Measurements from ENCODE around the gene R3HDM1. TPM values are rescaled to one million over a fixed set of nuclear protein-coding genes. Genes with fewer than 3 reads are reported as not detected.
A peak's percentile ranks its signal among the peaks of the same experiment; 100 is the strongest.

R3HDM1 gene
- total RNA-seq, 2 experiments from 2014 or later, result 66.5 to 75.8 TPM

GRCh38 chr2:135733045-135733444 is 201.8 kb downstream of the R3HDM1 start:
- Mint-ChIP-seq H3K27ac (peak overlapping the region; percentile 50), H3K27me3 (no peaks in the 10 kb centered on the region), H3K4me1 (ENCODE audit: low read depth) (peaks cover 20% of the 10 kb centered on the region), H3K4me3 (no peak overlapping the region), H3K36me3 (ENCODE audit: low read depth) (no peaks in the 10 kb centered on the region), H3K9me3 (no peaks in the 10 kb centered on the region)
- ChIA-PET CTCF (interaction anchor here (1.0 kb wide), 1 partner anchor 23 kb away, joined by 3 read pairs; no protein-coding TSS in a partner anchor), POLR2A (no interaction called here)
- DNase-seq (no peak), ATAC-seq (peak; percentile 18)
- intact Hi-C loops (cut with micrococcal nuclease), result no loop called here
- TF ChIP-seq, protein P1, sequence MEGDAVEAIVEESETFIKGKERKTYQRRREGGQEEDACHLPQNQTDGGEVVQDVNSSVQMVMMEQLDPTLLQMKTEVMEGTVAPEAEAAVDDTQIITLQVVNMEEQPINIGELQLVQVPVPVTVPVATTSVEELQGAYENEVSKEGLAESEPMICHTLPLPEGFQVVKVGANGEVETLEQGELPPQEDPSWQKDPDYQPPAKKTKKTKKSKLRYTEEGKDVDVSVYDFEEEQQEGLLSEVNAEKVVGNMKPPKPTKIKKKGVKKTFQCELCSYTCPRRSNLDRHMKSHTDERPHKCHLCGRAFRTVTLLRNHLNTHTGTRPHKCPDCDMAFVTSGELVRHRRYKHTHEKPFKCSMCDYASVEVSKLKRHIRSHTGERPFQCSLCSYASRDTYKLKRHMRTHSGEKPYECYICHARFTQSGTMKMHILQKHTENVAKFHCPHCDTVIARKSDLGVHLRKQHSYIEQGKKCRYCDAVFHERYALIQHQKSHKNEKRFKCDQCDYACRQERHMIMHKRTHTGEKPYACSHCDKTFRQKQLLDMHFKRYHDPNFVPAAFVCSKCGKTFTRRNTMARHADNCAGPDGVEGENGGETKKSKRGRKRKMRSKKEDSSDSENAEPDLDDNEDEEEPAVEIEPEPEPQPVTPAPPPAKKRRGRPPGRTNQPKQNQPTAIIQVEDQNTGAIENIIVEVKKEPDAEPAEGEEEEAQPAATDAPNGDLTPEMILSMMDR (IDR thresholded peaks at IDR 0.05), result no peak

- TF ChIP-seq, protein P1 (IDR thresholded peaks at IDR 0.05), result no peak
- Mint-ChIP-seq H3K9me3 (no peaks in the 10 kb centered on the region), H3K27ac (no peak overlapping the region), H3K4me3 (no peak overlapping the region), H3K36me3 (ENCODE audit: low read depth) (no peaks in the 10 kb centered on the region), H3K27me3 (no peaks in the 10 kb centered on the region), H3K4me1 (ENCODE audit: low read depth) (peaks cover 21% of the 10 kb centered on the region)
- CTCF ChIA-PET, result no interaction called here
- intact Hi-C loops (cut with micrococcal nuclease), result no loop called here
- DNase-seq, result no peak
- POLR2A ChIA-PET, result no interaction called here
- no peak for ATAC-seq
These were observed 205.3 kb downstream of the R3HDM1 start for GRCh38 chr2:135736546-135736945.

GRCh38 chr2:135740206-135740605 is 208.9 kb downstream of the R3HDM1 start:
- H3K4me3 Mint-ChIP-seq, result no peak overlapping the region
- TF ChIP-seq, protein P1 (IDR thresholded peaks at IDR 0.05), result no peak
- H3K27me3 Mint-ChIP-seq, result no peaks in the 10 kb centered on the region
- ATAC-seq (no peak), DNase-seq (no peak)
- H3K36me3 Mint-ChIP-seq (ENCODE audit: low read depth), result peaks cover 18% of the 10 kb centered on the region
- H3K4me1 Mint-ChIP-seq (ENCODE audit: low read depth), result peaks cover 21% of the 10 kb centered on the region
- H3K27ac Mint-ChIP-seq, result no peak overlapping the region
- intact Hi-C loops (cut with micrococcal nuclease), result no loop called here
- ChIA-PET POLR2A (interaction anchor here (1.2 kb wide), 1 partner anchor 10 kb away, joined by 3 read pairs; no protein-coding TSS in a partner anchor), CTCF (interaction anchor here (0.9 to 3.5 kb wide), 6 partner anchors 13 to 736 kb away, joined by 3 to 17 read pairs (median 5); no protein-coding TSS in a partner anchor)
- no peaks in the 10 kb centered on the region for H3K9me3 Mint-ChIP-seq

GRCh38 chr2:135741043-135741394 is 209.7 kb downstream of the R3HDM1 start:
- ATAC-seq (no peak), DNase-seq (no peak)
- CTCF ChIA-PET, result interaction anchor here (0.9 to 3.5 kb wide), 8 partner anchors 11 to 737 kb away, joined by 3 to 17 read pairs (median 4); no protein-coding TSS in a partner anchor
- H3K27ac Mint-ChIP-seq, result peak overlapping the region; percentile 99
- H3K27me3 Mint-ChIP-seq, result no peaks in the 10 kb centered on the region
- POLR2A ChIA-PET, result no interaction called here
- intact Hi-C loops (cut with micrococcal nuclease), result no loop called here
- H3K4me1 Mint-ChIP-seq (ENCODE audit: low read depth), result peaks cover 26% of the 10 kb centered on the region
- no peaks in the 10 kb centered on the region for H3K9me3 Mint-ChIP-seq
- peaks cover 19% of the 10 kb centered on the region for H3K36me3 Mint-ChIP-seq (ENCODE audit: low read depth)
- TF ChIP-seq, protein P1 (IDR thresholded peaks at IDR 0.05), result no peak
- H3K4me3 Mint-ChIP-seq, result peak overlapping the region; percentile 97

- DNase-seq, result peak; percentile 98
- CTCF ChIA-PET, result interaction anchor here (0.9 to 5.4 kb wide), 9 partner anchors 11 to 738 kb away, joined by 3 to 35 read pairs (median 4); no protein-coding TSS in a partner anchor
- H3K9me3 Mint-ChIP-seq, result no peaks in the 10 kb centered on the region
These were observed 210.4 kb downstream of the R3HDM1 start, which contains the start of gene UBXN4 for GRCh38 chr2:135741395-135742324. Gene UBXN4 (plus strand): TSS chr2:135741855. CDS start chr2:135741930, 75 bp downstream.

More at GRCh38 chr2:135741395-135742324, 210.4 kb downstream of the R3HDM1 start, which contains the start of gene UBXN4:
- peak within 1 kb of the TSS; percentile 99 for H3K27ac Mint-ChIP-seq
- peaks cover 26% of the 10 kb centered on the region for H3K36me3 Mint-ChIP-seq (ENCODE audit: low read depth)
- intact Hi-C loops (cut with micrococcal nuclease), result no loop called here
- peak; percentile 92 for ATAC-seq
- H3K4me1 Mint-ChIP-seq (ENCODE audit: low read depth), result peaks cover 33% of the 10 kb centered on the region
- H3K27me3 Mint-ChIP-seq, result no peaks in the 10 kb centered on the region
- H3K4me3 Mint-ChIP-seq, result peak within 1 kb of the TSS; percentile 97
- TF ChIP-seq, protein P1 (IDR thresholded peaks at IDR 0.05), result peak; percentile 65
- POLR2A ChIA-PET, result interaction anchor here (0.6 kb wide), 1 partner anchor 30 kb away, joined by 3 read pairs; no protein-coding TSS in a partner anchor

Data from activated CD8-positive, alpha-beta T cell treated with anti-CD3 and anti-CD28 coated beads for 36 hours (primary cell).